ENCODE data around the gene PPM1H. TPM values are rescaled to one million over a fixed set of nuclear protein-coding genes. Genes with fewer than 3 reads are reported as not detected.

Gene PPM1H
- total RNA-seq, 6 experiments from 2014 or later: 7.0 to 20.9 (median 8.4) TPM

DNA sequence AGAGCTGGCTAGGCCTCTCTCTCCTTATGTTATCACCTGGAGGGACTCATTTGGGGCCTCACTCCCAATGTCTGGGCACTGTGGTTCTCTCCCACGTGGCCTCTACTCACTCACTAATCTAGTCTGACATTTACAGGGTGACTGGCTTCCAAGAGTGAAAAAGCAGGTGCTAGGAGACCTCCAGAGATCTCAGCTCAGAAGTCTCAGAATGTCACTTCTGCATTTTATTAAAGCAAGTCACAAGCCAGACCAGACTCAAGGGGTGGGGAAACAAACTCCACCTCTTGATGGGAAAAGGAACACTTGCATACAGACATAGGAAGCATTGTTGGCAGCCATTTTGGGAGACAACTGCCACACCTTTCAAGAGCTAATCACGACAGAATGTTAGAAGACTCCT, 292.5 kb downstream of the PPM1H start:
- DNase-seq: no peak
- Mint-ChIP-seq H3K36me3 (ENCODE audit: low read depth) (peaks cover 16% of the 10 kb centered on the region; the same call in 1 of the 2 replicates), H3K9me3 (no peaks in the 10 kb centered on the region), H3K27me3 (ENCODE audit: insufficient read depth) (no peaks in the 10 kb centered on the region; the same call in 1 of the 2 replicates), H3K27ac (no peak overlapping the region), H3K4me3 (no peak overlapping the region), H3K4me1 (ENCODE audit: low read depth) (peaks cover 14% of the 10 kb centered on the region)
- TF ChIP-seq, protein P1, sequence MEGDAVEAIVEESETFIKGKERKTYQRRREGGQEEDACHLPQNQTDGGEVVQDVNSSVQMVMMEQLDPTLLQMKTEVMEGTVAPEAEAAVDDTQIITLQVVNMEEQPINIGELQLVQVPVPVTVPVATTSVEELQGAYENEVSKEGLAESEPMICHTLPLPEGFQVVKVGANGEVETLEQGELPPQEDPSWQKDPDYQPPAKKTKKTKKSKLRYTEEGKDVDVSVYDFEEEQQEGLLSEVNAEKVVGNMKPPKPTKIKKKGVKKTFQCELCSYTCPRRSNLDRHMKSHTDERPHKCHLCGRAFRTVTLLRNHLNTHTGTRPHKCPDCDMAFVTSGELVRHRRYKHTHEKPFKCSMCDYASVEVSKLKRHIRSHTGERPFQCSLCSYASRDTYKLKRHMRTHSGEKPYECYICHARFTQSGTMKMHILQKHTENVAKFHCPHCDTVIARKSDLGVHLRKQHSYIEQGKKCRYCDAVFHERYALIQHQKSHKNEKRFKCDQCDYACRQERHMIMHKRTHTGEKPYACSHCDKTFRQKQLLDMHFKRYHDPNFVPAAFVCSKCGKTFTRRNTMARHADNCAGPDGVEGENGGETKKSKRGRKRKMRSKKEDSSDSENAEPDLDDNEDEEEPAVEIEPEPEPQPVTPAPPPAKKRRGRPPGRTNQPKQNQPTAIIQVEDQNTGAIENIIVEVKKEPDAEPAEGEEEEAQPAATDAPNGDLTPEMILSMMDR (IDR thresholded peaks at IDR 0.05): no peak

DNA sequence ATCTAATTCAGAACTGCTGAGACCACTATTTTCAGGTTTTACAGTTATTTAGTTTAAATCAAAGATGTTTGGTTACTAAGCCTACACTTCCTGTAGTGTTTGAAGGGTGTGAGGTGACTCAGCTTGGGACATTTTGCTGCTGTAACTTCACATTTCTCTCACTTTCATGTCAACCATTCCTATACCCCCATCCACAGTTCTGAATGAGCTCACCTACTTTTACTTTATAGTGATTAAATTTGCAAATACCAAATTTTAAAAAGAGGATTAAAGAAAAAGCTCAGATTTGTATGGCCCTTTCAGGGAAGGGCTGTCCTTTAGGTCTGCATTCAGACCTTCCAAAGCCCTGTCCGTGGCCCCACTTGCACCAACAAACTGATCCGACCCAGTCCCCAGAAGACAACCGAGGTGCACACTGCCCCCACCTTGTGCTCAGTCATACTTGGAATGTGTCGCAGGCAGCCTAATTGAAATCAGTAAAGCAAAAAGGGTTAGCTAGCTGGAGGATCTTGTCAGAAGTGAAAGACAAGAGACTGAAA, 294.0 kb downstream of the PPM1H start:
- Mint-ChIP-seq H3K27me3 (ENCODE audit: insufficient read depth) (no peaks in the 10 kb centered on the region; the same call in 1 of the 2 replicates), H3K4me3 (no peak overlapping the region), H3K36me3 (ENCODE audit: low read depth) (peaks cover 1% of the 10 kb centered on the region; the same call in 1 of the 2 replicates), H3K4me1 (ENCODE audit: low read depth) (peaks cover 14% of the 10 kb centered on the region), H3K9me3 (no peaks in the 10 kb centered on the region), H3K27ac (peak overlapping the region; percentile 29)
- TF ChIP-seq, protein P1 (IDR thresholded peaks at IDR 0.05): no peak
- DNase-seq: peak; percentile 67

DNA sequence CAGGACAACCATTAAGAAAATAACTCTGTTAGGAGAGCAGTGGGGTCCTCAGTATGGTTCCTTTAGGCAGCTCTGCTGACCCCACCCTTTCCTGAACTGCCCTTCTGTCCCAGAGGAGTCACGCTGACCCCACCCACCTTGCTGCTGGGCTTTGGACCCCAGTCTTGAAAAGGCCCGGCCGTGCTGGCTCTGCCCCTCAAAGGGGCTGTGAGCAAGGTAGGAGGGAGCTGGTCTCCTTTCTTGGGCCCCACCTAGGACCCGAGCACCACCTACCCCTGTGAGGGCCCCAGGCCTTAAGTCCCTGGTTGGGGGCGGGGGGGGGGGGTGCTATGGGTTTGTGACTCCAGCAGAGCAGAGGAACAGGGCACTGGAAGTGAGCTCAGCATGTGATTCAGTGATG, 297.3 kb downstream of the PPM1H start:
- Mint-ChIP-seq H3K27ac (no peak overlapping the region), H3K4me3 (no peak overlapping the region), H3K27me3 (ENCODE audit: insufficient read depth) (no peaks in the 10 kb centered on the region), H3K9me3 (no peaks in the 10 kb centered on the region), H3K4me1 (ENCODE audit: low read depth) (peaks cover 19% of the 10 kb centered on the region), H3K36me3 (ENCODE audit: low read depth) (no peaks in the 10 kb centered on the region)
- TF ChIP-seq, protein P1 (IDR thresholded peaks at IDR 0.05): no peak
- DNase-seq: no peak

DNA sequence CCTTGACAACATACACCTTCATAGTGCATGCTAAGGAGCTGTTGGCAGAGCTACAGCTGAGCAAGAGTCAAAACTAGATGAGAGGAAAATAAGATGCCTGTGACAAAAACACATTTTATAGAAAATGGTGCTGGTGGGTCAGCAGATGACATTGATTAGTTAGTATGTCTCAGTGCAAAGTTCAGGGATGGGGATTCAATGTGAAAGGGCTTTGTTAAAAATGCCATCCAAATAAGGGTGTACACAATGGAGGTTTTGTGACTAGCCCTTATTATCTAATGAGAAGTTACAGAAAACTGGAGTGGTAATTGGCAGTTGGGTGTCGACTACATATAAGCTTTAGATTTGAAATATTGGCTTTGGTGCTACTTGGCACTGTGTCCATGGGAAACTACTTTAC, 299.3 kb downstream of the PPM1H start:
- H3K27me3 Mint-ChIP-seq (ENCODE audit: insufficient read depth): no peaks in the 10 kb centered on the region
- DNase-seq: no peak
- no peak overlapping the region for H3K27ac Mint-ChIP-seq
- no peak overlapping the region for H3K4me3 Mint-ChIP-seq
- TF ChIP-seq, protein P1 (IDR thresholded peaks at IDR 0.05): no peak
- no peaks in the 10 kb centered on the region for H3K9me3 Mint-ChIP-seq
- peaks cover 18% of the 10 kb centered on the region for H3K4me1 Mint-ChIP-seq (ENCODE audit: low read depth)
- no peaks in the 10 kb centered on the region for H3K36me3 Mint-ChIP-seq (ENCODE audit: low read depth)

DNA sequence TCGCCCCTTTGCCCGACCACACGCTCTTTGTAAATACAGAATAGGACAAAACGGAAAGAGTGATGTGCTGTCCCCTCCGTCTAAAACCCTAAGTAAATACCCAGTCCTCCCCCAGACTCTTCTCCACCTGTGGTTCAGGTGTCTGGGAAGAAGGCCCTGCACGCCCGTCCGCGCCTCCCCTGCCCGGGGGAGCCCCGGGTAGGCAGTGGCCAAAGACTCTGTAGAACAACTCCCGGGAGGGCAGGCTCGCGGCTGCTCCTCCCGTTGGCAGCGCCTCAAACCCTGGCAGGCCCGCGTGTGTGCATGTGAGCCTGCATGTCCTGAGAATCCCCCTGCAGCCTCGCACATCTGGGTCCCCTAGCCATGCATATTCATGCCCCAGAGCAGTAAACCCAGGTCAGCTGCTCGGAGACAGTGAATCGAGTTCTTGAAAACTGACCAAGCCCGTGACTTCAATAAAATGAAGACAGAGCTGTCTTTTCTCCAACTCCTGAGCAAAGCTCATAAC, 302.5 kb downstream of the PPM1H start:
- Mint-ChIP-seq H3K4me3 (peak overlapping the region; percentile 85), H3K4me1 (ENCODE audit: low read depth) (peaks cover 35% of the 10 kb centered on the region), H3K36me3 (ENCODE audit: low read depth) (no peaks in the 10 kb centered on the region), H3K27ac (peak overlapping the region; percentile 77), H3K27me3 (ENCODE audit: insufficient read depth) (no peaks in the 10 kb centered on the region), H3K9me3 (no peaks in the 10 kb centered on the region)
- DNase-seq: peak; percentile 25
- TF ChIP-seq, protein P1 (IDR thresholded peaks at IDR 0.05): no peak

Measured in HFFc6 (cell line).